K562 (cell line): ENCODE results near the gene CCN5. TPM values are rescaled to one million over a fixed set of nuclear protein-coding genes. Genes with fewer than 3 reads are reported as not detected.
A peak's percentile ranks its signal among the peaks of the same experiment; 100 is the strongest.

ENCODE experiments used
- ATAC-seq: fragments of 200-7000 bp; cut with Tn5 transposase; 3 replicates; pipeline ENCODE4 v1.9.1; 2020; ENCODE audit warnings: moderate library complexity
- BruUV-seq: library from RNA; stranded (reverse); fragments of 400-500 nt; replicated peaks from 2 replicates; lab custom pipeline; 2021; lab: Mats Ljungman, UMichigan
- CTCF ChIA-PET: fragments of 300-600 bp; formaldehyde crosslinking; extraction: SDS; loops from one replicate; lab custom pipeline; 2021; ENCODE audit warnings: low intra/inter-chr PET ratio; lab: Yijun Ruan, JAX
- POLR2A ChIA-PET: fragments of 300-600, 350-650 bp; sonication (Branson Sonifier 250); formaldehyde crosslinking; extraction: SDS; loops from one replicate; lab custom pipeline; 2021; ENCODE audit warnings: antibody characterized with exemption, inconsistent platforms; lab: Yijun Ruan, JAX
- DNase-seq, 4 experiments: peaks; one replicate each; pipeline versions ENCODE4 v3.0.0 to v3.0.0-alpha.2; 2011 to 2018; ENCODE audit warnings: low spot score in 3 of 4, mixed read lengths in 3 of 4; ENCODE audit errors: extremely low read depth in 1 of 4
- FAIRE-seq: peaks from 2 replicates; lab custom pipeline; 2011; peaks lifted over from hg19 to GRCh38; lab: Jason Lieb, UNC
- H2AFZ ChIP-seq: 2 replicates; pipeline ENCODE4 v1.6.0; 2011; ENCODE audit warnings: low read depth, low read length, control low read depth, inconsistent platforms
- H3K27ac ChIP-seq: fragments of 200-600 bp; 3 replicates; pipeline ENCODE4 v1.8.0; 2011; ENCODE audit warnings: low read depth, mild to moderate bottlenecking, control low read depth, inconsistent platforms, low read length, moderate library complexity, mixed read lengths; ENCODE audit errors: extremely low read depth
- H3K27me3 ChIP-seq, 2 experiments: fragments of 300-600 bp in 1 of 2; 2 replicates in 1 of 2; 3 replicates in 1 of 2; pipeline versions ENCODE4 v1.6.0 to v1.8.0; 2011; ENCODE audit warnings: inconsistent platforms in 2 of 2, low read length in 2 of 2, mild to moderate bottlenecking in 1 of 2, mixed read lengths in 1 of 2, moderate library complexity in 1 of 2; ENCODE audit not compliant: control insufficient read depth in 2 of 2, insufficient read depth in 2 of 2
- H3K36me3 ChIP-seq: fragments of 300-600 bp; 3 replicates; pipeline ENCODE4 v1.8.0; 2011; ENCODE audit warnings: mild to moderate bottlenecking, low read length, inconsistent platforms; ENCODE audit not compliant: control insufficient read depth, insufficient read depth
- H3K4me1 ChIP-seq, 2 experiments: fragments of 200-600 bp in 1 of 2; replicated peaks in 1 of 2; 2 replicates in 1 of 2; 3 replicates in 1 of 2; pipeline versions ENCODE4 v1.5.1 to v1.8.0; 2011; ENCODE audit warnings: inconsistent platforms in 2 of 2, low read length in 2 of 2, mild to moderate bottlenecking in 1 of 2, mixed read lengths in 1 of 2, moderate library complexity in 1 of 2; ENCODE audit not compliant: control insufficient read depth in 2 of 2, insufficient read depth in 2 of 2
- H3K4me2 ChIP-seq: 2 replicates; pipeline ENCODE4 v1.6.1; 2011; ENCODE audit warnings: low read length, control low read depth, inconsistent platforms, mixed read lengths; ENCODE audit not compliant: insufficient read depth
- H3K4me3 ChIP-seq: fragments of 200-600 bp; sonication (generic), shearing (Covaris generic); 2 replicates; pipeline ENCODE4 v1.5.1; 2016; ENCODE audit warnings: control low read depth, inconsistent platforms
- H3K79me2 ChIP-seq: fragments of 200-600 bp; 3 replicates; pipeline ENCODE4 v1.8.0; 2011; ENCODE audit warnings: low read length, inconsistent platforms; ENCODE audit not compliant: control insufficient read depth, insufficient read depth
- H3K9ac ChIP-seq, 2 experiments: 2 replicates each; pipeline versions ENCODE4 v1.6.0 to v1.6.1; 2011; ENCODE audit warnings: low read depth in 2 of 2, low read length in 2 of 2, control low read depth in 1 of 2, inconsistent platforms in 1 of 2, mild to moderate bottlenecking in 1 of 2, mixed read lengths in 1 of 2; ENCODE audit not compliant: insufficient read depth in 1 of 2
- H3K9me1 ChIP-seq: one replicate; pipeline ENCODE4 v1.6.0; 2011; ENCODE audit warnings: inconsistent platforms, mild to moderate bottlenecking, low read length, moderate library complexity; ENCODE audit not compliant: control insufficient read depth, insufficient read depth
- H3K9me3 ChIP-seq: replicated peaks from 2 replicates; pipeline ENCODE4 v1.5.1; 2011; ENCODE audit warnings: low read depth, low read length, inconsistent platforms; ENCODE audit not compliant: control insufficient read depth, insufficient read depth
- H4K20me1 ChIP-seq: replicated peaks from 2 replicates; pipeline ENCODE4 v1.6.1; 2011; ENCODE audit warnings: low read length, inconsistent platforms, mixed read lengths; ENCODE audit not compliant: control insufficient read depth, insufficient read depth
- GTF2E2 ChIP-seq: fragments of 200-800 bp; sonication (Bioruptor generic); IDR thresholded peaks from 2 replicates; pipeline ENCODE4 v1.6.1; 2016; ENCODE audit warnings: missing genetic modification characterization, missing compliant biosample characterization
- JUND ChIP-seq, 2 experiments: IDR thresholded peaks; 2 replicates in 1 of 2; 3 replicates in 1 of 2; pipeline ENCODE4 v1.6.1; 2011; ENCODE audit warnings: borderline replicate concordance in 2 of 2, low read depth in 2 of 2, low read length in 2 of 2, improper control_type of control experiment in 1 of 2, missing biosample characterization in 1 of 2, missing genetic modification characterization in 1 of 2, missing genetic modification reagents in 1 of 2
- PCBP1 ChIP-seq: fragments of 200-400 bp; formaldehyde crosslinking; IDR thresholded peaks from 2 replicates; pipeline ENCODE4 v1.6.1; 2018; ENCODE audit warnings: mild to moderate bottlenecking, low read depth, low read length; ENCODE audit not compliant: poor library complexity, severe bottlenecking
- SAP30 ChIP-seq: fragments of 200-600 bp; sonication (generic); IDR thresholded peaks from 2 replicates; pipeline ENCODE4 v1.6.1; 2012; ENCODE audit warnings: borderline replicate concordance, low read depth, mild to moderate bottlenecking, moderate library complexity, low read length, control low read depth, inconsistent platforms; ENCODE audit not compliant: insufficient read depth, poor library complexity, severe bottlenecking
- SRSF9 ChIP-seq: fragments of 200-400 bp; formaldehyde crosslinking; IDR thresholded peaks from 2 replicates; pipeline ENCODE4 v1.6.1; 2017; ENCODE audit warnings: low read depth, low read length, borderline replicate concordance
- TAF1 ChIP-seq: IDR thresholded peaks from 2 replicates; pipeline ENCODE4 v1.6.1; 2011; ENCODE audit warnings: mild to moderate bottlenecking, low read length, moderate library complexity; ENCODE audit not compliant: insufficient read depth, control insufficient read depth, severe bottlenecking; ENCODE audit errors: extremely low read depth
- WGBS: fragments of 100-300 bp; shearing (Covaris generic); methylation state at CpG from one replicate; pipeline ENCODE4 v1.1.6; 2016; ENCODE audit warnings: low coverage, mixed read lengths; ENCODE audit not compliant: insufficient coverage; ENCODE audit errors: missing lambda C conversion rate; 5-methylcytosine and 5-hydroxymethylcytosine counted together
- in situ Hi-C: fragments of 300-500 bp; cut with MboI; formaldehyde crosslinking; loops from 4 replicates; pipeline ENCODE4 v1.15.0; 2018; ENCODE audit warnings: inconsistent platforms, mixed read lengths
- intact Hi-C: fragments of 100-400 bp; cut with micrococcal nuclease; formaldehyde crosslinking; loops from 2 replicates; pipeline ENCODE4 v1.14.2; 2022
- polyA plus RNA-seq, 8 experiments: library from polyadenylated mRNA; depleted of rRNA in 4 of 8; stranded (reverse) in 5 of 8; unstranded in 3 of 8; fragments of >200 nt; fragmentation: Nextera tagmentation in 2 of 8; fragmentation: Illumina TruSeq in 1 of 8; extraction: Ambion mirVana in 2 of 8; extraction: Trizol in 1 of 8; gene quantifications; 2 replicates each; pipeline versions ENCODE4 v1.2.1 to v1.2.3, GENCODE V29; 2011 to 2014; ENCODE audit warnings: inconsistent platforms in 1 of 8, missing spikeins in 1 of 8
- total RNA-seq, 7 experiments: library from RNA; depleted of rRNA in 6 of 7; stranded (reverse); fragments of >200 nt in 6 of 7; fragmentation: Illumina TruSeq in 2 of 7; extraction: Trizol in 2 of 7; gene quantifications; 2 replicates each; pipeline versions ENCODE4 v1.2.1 to v1.2.3, GENCODE V29; 2011 to 2021; ENCODE audit warnings: low replicate concordance in 1 of 7
- TF ChIP-seq, protein P1 (sequence below): fragments of 250-450 bp; sonication (Bioruptor Pico); IDR thresholded peaks from 2 replicates; pipeline ENCODE4 v1.4.0; 2020; ENCODE audit warnings: mild to moderate bottlenecking, moderate library complexity, borderline replicate concordance

Gene CCN5
- total and polyA plus RNA-seq, 9 of the 15 experiments (the other 6 are each of a cell fraction or from before 2014, with no cell fraction given), result not detected

DNA sequence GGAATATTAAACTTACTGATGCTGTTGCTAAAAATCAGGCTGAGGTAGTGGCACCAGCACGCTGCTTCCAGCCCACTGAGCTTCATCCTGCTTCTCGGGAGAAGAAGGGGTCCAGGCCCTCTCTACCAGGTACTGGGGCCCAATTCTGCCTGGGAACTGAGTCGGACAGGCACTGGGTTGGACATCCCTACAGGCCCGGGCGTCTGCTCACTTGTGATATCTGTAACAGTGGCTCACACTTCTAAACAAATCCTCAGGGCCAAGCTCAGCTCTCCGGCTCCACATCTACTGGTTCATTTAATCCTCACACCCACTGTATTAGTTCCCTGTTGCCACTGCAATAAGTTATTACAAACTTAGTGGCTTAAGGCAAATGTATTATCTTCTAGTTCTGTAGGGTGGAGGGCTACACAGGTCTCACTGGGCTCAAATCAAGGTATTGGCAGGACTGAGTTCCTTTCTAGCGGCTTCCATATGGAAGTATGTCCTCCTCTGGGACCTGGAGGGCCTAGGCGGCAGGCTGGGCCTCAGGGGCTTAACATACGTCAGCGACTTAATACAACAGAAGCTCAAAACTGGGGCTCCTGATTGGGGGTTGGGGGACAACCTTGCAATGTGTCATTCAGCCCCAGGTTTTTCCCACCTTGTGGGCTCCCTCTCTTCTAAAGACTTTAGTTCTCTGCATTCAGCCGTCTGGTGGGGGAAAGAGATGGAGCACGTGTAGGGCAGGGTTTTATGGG is 28.9 kb downstream of the CCN5 start (continued):
- TF ChIP-seq, protein P1, sequence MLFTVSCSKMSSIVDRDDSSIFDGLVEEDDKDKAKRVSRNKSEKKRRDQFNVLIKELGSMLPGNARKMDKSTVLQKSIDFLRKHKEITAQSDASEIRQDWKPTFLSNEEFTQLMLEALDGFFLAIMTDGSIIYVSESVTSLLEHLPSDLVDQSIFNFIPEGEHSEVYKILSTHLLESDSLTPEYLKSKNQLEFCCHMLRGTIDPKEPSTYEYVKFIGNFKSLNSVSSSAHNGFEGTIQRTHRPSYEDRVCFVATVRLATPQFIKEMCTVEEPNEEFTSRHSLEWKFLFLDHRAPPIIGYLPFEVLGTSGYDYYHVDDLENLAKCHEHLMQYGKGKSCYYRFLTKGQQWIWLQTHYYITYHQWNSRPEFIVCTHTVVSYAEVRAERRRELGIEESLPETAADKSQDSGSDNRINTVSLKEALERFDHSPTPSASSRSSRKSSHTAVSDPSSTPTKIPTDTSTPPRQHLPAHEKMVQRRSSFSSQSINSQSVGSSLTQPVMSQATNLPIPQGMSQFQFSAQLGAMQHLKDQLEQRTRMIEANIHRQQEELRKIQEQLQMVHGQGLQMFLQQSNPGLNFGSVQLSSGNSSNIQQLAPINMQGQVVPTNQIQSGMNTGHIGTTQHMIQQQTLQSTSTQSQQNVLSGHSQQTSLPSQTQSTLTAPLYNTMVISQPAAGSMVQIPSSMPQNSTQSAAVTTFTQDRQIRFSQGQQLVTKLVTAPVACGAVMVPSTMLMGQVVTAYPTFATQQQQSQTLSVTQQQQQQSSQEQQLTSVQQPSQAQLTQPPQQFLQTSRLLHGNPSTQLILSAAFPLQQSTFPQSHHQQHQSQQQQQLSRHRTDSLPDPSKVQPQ, result no peak
- TF ChIP-seq JUND (IDR thresholded peaks at IDR 0.05; ENCODE audit: borderline replicate concordance, low read depth, low read length) (no peak), JUND (tag; IDR thresholded peaks at IDR 0.05; ENCODE audit: borderline replicate concordance, low read depth, low read length) (no peak), TAF1 (no peak), GTF2E2 (tag) (no peak)
- TF ChIP-seq, all 486 proteins: peak for 0

DNA sequence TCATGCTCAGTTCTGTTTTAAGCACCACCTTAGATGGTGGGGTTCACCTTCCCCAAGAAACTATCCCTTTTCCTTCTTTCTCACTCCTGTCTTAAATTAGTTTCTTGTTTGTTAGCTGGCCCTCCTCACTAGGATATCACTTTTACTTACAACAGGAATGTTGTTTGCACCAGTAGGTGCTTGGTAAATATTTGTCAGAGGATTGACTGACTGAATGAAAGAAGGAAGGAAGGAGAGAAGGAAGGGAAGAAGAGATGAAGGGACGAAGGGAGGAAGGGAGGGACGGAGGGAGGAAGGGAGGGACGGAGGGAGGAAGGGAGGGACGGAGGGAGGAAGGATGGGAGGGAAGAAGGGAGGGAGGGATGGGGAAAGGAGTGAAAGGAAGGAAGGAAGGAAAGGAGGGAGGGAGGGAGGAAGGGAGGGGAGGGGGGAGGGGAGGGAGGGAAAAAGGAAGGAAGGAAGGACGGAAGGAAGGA is 30.0 kb downstream of the CCN5 start:
- Histone ChIP-seq H3K79me2 (no peaks in the 10 kb centered on the region), H3K4me1 (peaks cover 3 to 15% of the 10 kb centered on the region in 2 experiments; a peak in 3 of 5 replicates), H2AFZ (peak overlapping the region; percentile 80), H3K9ac (no peak overlapping the region), H3K9me3 (no peaks in the 10 kb centered on the region), H3K9me1 (no peaks in the 10 kb centered on the region), H3K27ac (no peak overlapping the region), H4K20me1 (no peaks in the 10 kb centered on the region), H3K4me3 (no peak overlapping the region), H3K27me3 (peaks cover 4 to 27% of the 10 kb centered on the region in 2 experiments; a peak in 4 of 5 replicates), H3K36me3 (no peaks in the 10 kb centered on the region), H3K4me2 (peak overlapping the region; percentile 77; the same call in 1 of the 2 replicates)
- FAIRE-seq (no peak), ATAC-seq (no peak), DNase-seq (no peak)
- in situ Hi-C loops (loop anchor here (10.0 kb wide), 1 partner anchor 120 kb away; no protein-coding TSS in a partner anchor), intact Hi-C loops (no loop called here)
- POLR2A ChIA-PET, result interaction anchor here (0.6 kb wide), 1 partner anchor 29 kb away, joined by 3 read pairs; no protein-coding TSS in a partner anchor
- CTCF ChIA-PET, result no interaction called here
- 25% methylated on average over 1 of the region's 5 CpGs for WGBS
- no TSS peak for BruUV-seq
- TF ChIP-seq SRSF9 (no peak), PCBP1 (no peak), SAP30 (no peak)
